Stimulated activated naive CD8-positive, alpha-beta T cell treated with anti-CD3 and anti-CD28 coated beads, Interleukin-15, amount 100 ng/mL, for 72 hours (primary cell): Measurements from ENCODE around the gene TCEAL9.
"Not testable (repeated sequence)": the region's sequence is repeated elsewhere in the genome, so short reads cannot be mapped to it uniquely, and the experiment has no call there.

Experiments used
- ATAC-seq: fragments of 150-1000 bp; cut with Tn5 transposase; 2 replicates; pipeline ENCODE4 v1.10.0; 2021; ENCODE audit warnings: mild to moderate bottlenecking, moderate library complexity
- DNase-seq, 2 donors: peaks; one replicate each; pipeline ENCODE4 v3.0.0; 2021 to 2022
- H3K27ac Mint-ChIP-seq, 2 donors: one replicate each; pipeline ENCODE4 v1.8.0; 2022; ENCODE audit warnings: mild to moderate bottlenecking in 2 of 2, mixed read lengths in 2 of 2, moderate library complexity in 2 of 2
- H3K27me3 Mint-ChIP-seq: one replicate; pipeline ENCODE4 v1.8.0; 2022; ENCODE audit warnings: mixed read lengths
- H3K4me1 Mint-ChIP-seq: one replicate; pipeline ENCODE4 v1.8.0; 2022; ENCODE audit warnings: mild to moderate bottlenecking, mixed read lengths
- H3K4me3 Mint-ChIP-seq, 2 donors: one replicate each; pipeline ENCODE4 v1.8.0; 2022; ENCODE audit warnings: mild to moderate bottlenecking in 2 of 2, mixed read lengths in 2 of 2, moderate library complexity in 1 of 2
- H3K9me3 Mint-ChIP-seq, 2 donors: one replicate each; pipeline ENCODE4 v1.8.0; 2022; ENCODE audit warnings: mixed read lengths in 2 of 2

Gene TCEAL9

GRCh38 chrX:103360916-103361315 lies 4.6 kb downstream of the TCEAL9 start:
- ATAC-seq (no peak), DNase-seq (no peak)
- Mint-ChIP-seq H3K27ac (no peak overlapping the region), H3K4me1 (peaks cover 11% of the 10 kb centered on the region), H3K4me3 (no peak overlapping the region), H3K9me3 (no peaks in the 10 kb centered on the region), H3K27me3 (no peaks in the 10 kb centered on the region)

- H3K4me3 Mint-ChIP-seq = no peak overlapping the region
- DNase-seq (no peak), ATAC-seq (no peak)
- H3K4me1 Mint-ChIP-seq = peaks cover 9% of the 10 kb centered on the region
- H3K27me3 Mint-ChIP-seq = no peaks in the 10 kb centered on the region
- H3K9me3 Mint-ChIP-seq = no peaks in the 10 kb centered on the region
- no peak overlapping the region for H3K27ac Mint-ChIP-seq
Measured at GRCh38 chrX:103361798-103362197, 5.5 kb downstream of the TCEAL9 start.

- no peak overlapping the region for H3K4me3 Mint-ChIP-seq
- ATAC-seq (no peak), DNase-seq (no peak)
- peaks cover 3% of the 10 kb centered on the region for H3K4me1 Mint-ChIP-seq
- no peaks in the 10 kb centered on the region for H3K27me3 Mint-ChIP-seq
- H3K9me3 Mint-ChIP-seq = no peaks in the 10 kb centered on the region
- H3K27ac Mint-ChIP-seq = no peak overlapping the region
Measured at GRCh38 chrX:103362474-103362873, 6.2 kb downstream of the TCEAL9 start.

- no peaks in the 10 kb centered on the region for H3K4me1 Mint-ChIP-seq
- H3K9me3 Mint-ChIP-seq = no peaks in the 10 kb centered on the region
- ATAC-seq = no peak
- H3K27ac Mint-ChIP-seq = no peak overlapping the region
- no peak overlapping the region for H3K4me3 Mint-ChIP-seq
- DNase-seq = no peak
- no peaks in the 10 kb centered on the region for H3K27me3 Mint-ChIP-seq
Measured at GRCh38 chrX:103363046-103363445, 6.7 kb downstream of the TCEAL9 start.

- Mint-ChIP-seq H3K27ac (no peak overlapping the region), H3K4me3 (no peak overlapping the region), H3K4me1 (no peaks in the 10 kb centered on the region), H3K9me3 (no peaks in the 10 kb centered on the region), H3K27me3 (peaks cover 7% of the 10 kb centered on the region)
- no peak for ATAC-seq
- no peak for DNase-seq
Measured at GRCh38 chrX:103367502-103367901, 11.2 kb downstream of the TCEAL9 start.

- H3K4me1 Mint-ChIP-seq = no peaks in the 10 kb centered on the region
- no peak overlapping the region for H3K4me3 Mint-ChIP-seq
- ATAC-seq (no peak), DNase-seq (no peak)
- H3K27ac Mint-ChIP-seq = no peak overlapping the region
- peaks cover 7% of the 10 kb centered on the region for H3K27me3 Mint-ChIP-seq
- H3K9me3 Mint-ChIP-seq = no peaks in the 10 kb centered on the region
Measured at GRCh38 chrX:103369479-103369878, 13.2 kb downstream of the TCEAL9 start.

- Mint-ChIP-seq H3K27ac (no peak overlapping the region), H3K9me3 (no peaks in the 10 kb centered on the region), H3K4me1 (peaks cover 13% of the 10 kb centered on the region), H3K27me3 (peaks cover 7% of the 10 kb centered on the region), H3K4me3 (no peak overlapping the region)
- ATAC-seq (no peak), DNase-seq (no peak)
Measured at GRCh38 chrX:103372886-103373285, 16.6 kb downstream of the TCEAL9 start.

GRCh38 chrX:103373581-103373980 lies 17.3 kb downstream of the TCEAL9 start:
- Mint-ChIP-seq H3K9me3 (no peaks in the 10 kb centered on the region), H3K27ac (no peak overlapping the region), H3K4me3 (no peak overlapping the region), H3K27me3 (peaks cover 6% of the 10 kb centered on the region), H3K4me1 (peaks cover 14% of the 10 kb centered on the region)
- DNase-seq = no peak
- no peak for ATAC-seq

GRCh38 chrX:103376118-103376978 lies 20.0 kb downstream of the TCEAL9 start, which contains the start of gene BEX3:
TSS of gene BEX3 (plus strand) at chrX:103376538. CDS start at chrX:103377522, 984 bp downstream.
- ATAC-seq = peak; percentile 85
- Mint-ChIP-seq H3K4me1 (peaks cover 14% of the 10 kb centered on the region), H3K27me3 (no peaks in the 10 kb centered on the region), H3K9me3 (no peaks in the 10 kb centered on the region), H3K4me3 (peak within 1 kb of the TSS; percentile 83 to 85), H3K27ac (peak within 1 kb of the TSS; percentile 74 to 91)
- peak; percentile 11 to 38 for DNase-seq

- H3K4me1 Mint-ChIP-seq = peaks cover 14% of the 10 kb centered on the region
Measured at GRCh38 chrX:103376979-103377324, 20.6 kb downstream of the TCEAL9 start.

GRCh38 chrX:103378990-103379389 lies 22.7 kb downstream of the TCEAL9 start:
- no peaks in the 10 kb centered on the region for H3K9me3 Mint-ChIP-seq
- no peak for DNase-seq
- no peak overlapping the region for H3K27ac Mint-ChIP-seq
- H3K4me1 Mint-ChIP-seq = peaks cover 14% of the 10 kb centered on the region
- no peaks in the 10 kb centered on the region for H3K27me3 Mint-ChIP-seq
- ATAC-seq = no peak
- no peak overlapping the region for H3K4me3 Mint-ChIP-seq

More at GRCh38 chrX:103376979-103377324, 20.6 kb downstream of the TCEAL9 start:
- ATAC-seq (peak; percentile 65), DNase-seq (no peak)
- H3K27ac Mint-ChIP-seq = peak overlapping the region in 1 of 2 donors; percentile 43
- H3K9me3 Mint-ChIP-seq = no peaks in the 10 kb centered on the region
- H3K27me3 Mint-ChIP-seq = no peaks in the 10 kb centered on the region
- peak overlapping the region; percentile 77 to 83 for H3K4me3 Mint-ChIP-seq

- no peaks in the 10 kb centered on the region for H3K9me3 Mint-ChIP-seq
Measured at GRCh38 chrX:103382877-103383276, 26.6 kb downstream of the TCEAL9 start.

GRCh38 chrX:103384672-103385071 lies 28.4 kb downstream of the TCEAL9 start:
- Mint-ChIP-seq H3K27ac (no peak overlapping the region), H3K9me3 (no peaks in the 10 kb centered on the region), H3K4me3 (no peak overlapping the region), H3K27me3 (peaks cover 10% of the 10 kb centered on the region), H3K4me1 (no peaks in the 10 kb centered on the region)
- no peak for ATAC-seq
- DNase-seq = no peak

More at GRCh38 chrX:103382877-103383276, 26.6 kb downstream of the TCEAL9 start:
- ATAC-seq (no peak), DNase-seq (no peak)
- Mint-ChIP-seq H3K4me3 (no peak overlapping the region), H3K4me1 (peaks cover under 1% of the 10 kb centered on the region), H3K27ac (no peak overlapping the region), H3K27me3 (no peaks in the 10 kb centered on the region)

- not testable (repeated sequence) for ATAC-seq, H3K4me3 Mint-ChIP-seq, H3K27ac Mint-ChIP-seq, DNase-seq, H3K4me1 Mint-ChIP-seq, H3K9me3 Mint-ChIP-seq
- H3K27me3 Mint-ChIP-seq = peaks cover 17% of the 10 kb centered on the region
Measured at GRCh38 chrX:103385283-103385830, 29.1 kb downstream of the TCEAL9 start.

GRCh38 chrX:103386332-103386731 lies 30.0 kb downstream of the TCEAL9 start:
- no peak for ATAC-seq
- H3K27ac Mint-ChIP-seq = no peak overlapping the region
- H3K4me1 Mint-ChIP-seq = no peaks in the 10 kb centered on the region
- H3K9me3 Mint-ChIP-seq = no peaks in the 10 kb centered on the region
- no peak overlapping the region for H3K4me3 Mint-ChIP-seq
- no peak for DNase-seq
- peaks cover 19% of the 10 kb centered on the region for H3K27me3 Mint-ChIP-seq

- DNase-seq (no peak), ATAC-seq (no peak)
- H3K27me3 Mint-ChIP-seq = peaks cover 19% of the 10 kb centered on the region
- no peak overlapping the region for H3K4me3 Mint-ChIP-seq
- no peaks in the 10 kb centered on the region for H3K4me1 Mint-ChIP-seq
- H3K27ac Mint-ChIP-seq = no peak overlapping the region
- H3K9me3 Mint-ChIP-seq = no peaks in the 10 kb centered on the region
Measured at GRCh38 chrX:103393487-103393886, 37.2 kb downstream of the TCEAL9 start.
